ENCODE data around the gene DERA. TPM values are rescaled to one million over a fixed set of nuclear protein-coding genes. Genes with fewer than 3 reads are reported as not detected.

The DERA gene
- total and polyA plus RNA-seq, 2 donors from 2014 or later, result 40.2 to 59.5 TPM

DNA sequence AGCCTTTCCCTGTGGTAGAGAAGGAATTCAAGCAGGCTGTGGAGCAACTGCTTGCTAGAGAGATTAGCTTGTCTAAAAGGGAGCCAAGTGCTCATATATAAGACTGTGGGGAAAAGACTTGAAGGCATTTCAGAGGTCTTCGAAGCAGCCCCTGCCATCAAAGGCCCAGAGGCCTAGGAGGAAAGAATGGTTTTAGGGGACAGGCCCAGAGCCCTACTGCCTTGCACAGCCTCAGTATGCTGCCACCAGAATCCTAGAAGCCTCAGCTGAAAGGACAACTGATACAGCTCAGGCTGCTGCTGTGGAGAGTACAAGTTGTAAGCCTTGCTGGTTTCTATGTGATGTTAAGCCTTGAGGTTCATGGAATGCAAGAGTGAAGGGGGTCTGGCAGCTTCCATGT is 109.9 kb downstream of the DERA start:
- intact Hi-C loops (cut with DNase I), result no loop called here
- TF ChIP-seq, protein P1, sequence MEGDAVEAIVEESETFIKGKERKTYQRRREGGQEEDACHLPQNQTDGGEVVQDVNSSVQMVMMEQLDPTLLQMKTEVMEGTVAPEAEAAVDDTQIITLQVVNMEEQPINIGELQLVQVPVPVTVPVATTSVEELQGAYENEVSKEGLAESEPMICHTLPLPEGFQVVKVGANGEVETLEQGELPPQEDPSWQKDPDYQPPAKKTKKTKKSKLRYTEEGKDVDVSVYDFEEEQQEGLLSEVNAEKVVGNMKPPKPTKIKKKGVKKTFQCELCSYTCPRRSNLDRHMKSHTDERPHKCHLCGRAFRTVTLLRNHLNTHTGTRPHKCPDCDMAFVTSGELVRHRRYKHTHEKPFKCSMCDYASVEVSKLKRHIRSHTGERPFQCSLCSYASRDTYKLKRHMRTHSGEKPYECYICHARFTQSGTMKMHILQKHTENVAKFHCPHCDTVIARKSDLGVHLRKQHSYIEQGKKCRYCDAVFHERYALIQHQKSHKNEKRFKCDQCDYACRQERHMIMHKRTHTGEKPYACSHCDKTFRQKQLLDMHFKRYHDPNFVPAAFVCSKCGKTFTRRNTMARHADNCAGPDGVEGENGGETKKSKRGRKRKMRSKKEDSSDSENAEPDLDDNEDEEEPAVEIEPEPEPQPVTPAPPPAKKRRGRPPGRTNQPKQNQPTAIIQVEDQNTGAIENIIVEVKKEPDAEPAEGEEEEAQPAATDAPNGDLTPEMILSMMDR (IDR thresholded peaks at IDR 0.05; ENCODE audit: borderline replicate concordance, extremely low read depth, insufficient read depth), result no peak
- DNase-seq (no peak), FAIRE-seq (no peak)
- Histone ChIP-seq H3K4me1 (ENCODE audit: control insufficient read depth in 2 of 3, insufficient read depth in 2 of 3, low read depth in 1 of 3, low read length in 3 of 3) (peaks cover 0 to 15% (median 9%) of the 10 kb centered on the region in 3 donors), H3K36me3 (ENCODE audit: control insufficient read depth in 2 of 3, insufficient read depth in 3 of 3, low read length in 3 of 3) (no peaks in the 10 kb centered on the region), H3K27ac (ENCODE audit: low read depth in 2 of 2, low read length in 2 of 2) (peak overlapping the region in 1 of 2 donors; percentile 58), H3K27me3 (ENCODE audit: control insufficient read depth, insufficient read depth, low read length) (no peaks in the 10 kb centered on the region), H3K9ac (ENCODE audit: low read length in 3 of 3) (no peak overlapping the region), H3K4me3 (ENCODE audit: low read length in 3 of 3) (no peak overlapping the region), H3K9me3 (ENCODE audit: control insufficient read depth in 2 of 3, insufficient read depth in 1 of 3, low read length in 3 of 3) (no peaks in the 10 kb centered on the region)

DNA sequence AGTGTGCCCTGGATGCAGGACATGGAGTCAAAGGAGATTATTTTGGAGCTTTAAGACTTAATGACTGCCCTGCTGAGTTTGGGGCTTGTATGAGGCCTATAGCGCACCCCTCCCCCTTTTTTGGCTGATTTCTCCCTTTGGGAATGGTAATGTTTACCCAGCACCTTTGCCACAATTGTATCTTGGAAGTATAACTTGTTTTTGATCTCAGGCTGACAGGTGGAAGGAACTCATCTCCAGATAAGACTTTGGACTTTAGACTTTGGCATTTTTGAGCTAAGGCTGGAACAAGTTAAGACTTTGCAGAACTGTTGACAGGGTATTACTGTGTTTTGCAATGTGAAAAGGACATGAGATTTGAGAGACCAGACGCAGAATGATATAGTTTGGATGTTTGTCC is 110.5 kb downstream of the DERA start:
- H3K9ac ChIP-seq (ENCODE audit: low read length in 3 of 3), result no peak overlapping the region
- H3K27ac ChIP-seq (ENCODE audit: low read depth in 2 of 2, low read length in 2 of 2), result peak overlapping the region; percentile 71 to 84
- peaks cover 0 to 15% (median 9%) of the 10 kb centered on the region in 3 donors for H3K4me1 ChIP-seq (ENCODE audit: control insufficient read depth in 2 of 3, insufficient read depth in 2 of 3, low read depth in 1 of 3, low read length in 3 of 3)
- no peaks in the 10 kb centered on the region for H3K36me3 ChIP-seq (ENCODE audit: control insufficient read depth in 2 of 3, insufficient read depth in 3 of 3, low read length in 3 of 3)
- no peak overlapping the region for H3K4me3 ChIP-seq (ENCODE audit: low read length in 3 of 3)
- no peaks in the 10 kb centered on the region for H3K9me3 ChIP-seq (ENCODE audit: control insufficient read depth in 2 of 3, insufficient read depth in 1 of 3, low read length in 3 of 3)
- TF ChIP-seq, protein P1 (IDR thresholded peaks at IDR 0.05; ENCODE audit: borderline replicate concordance, extremely low read depth, insufficient read depth), result no peak
- FAIRE-seq (no peak), DNase-seq (no peak)
- no peaks in the 10 kb centered on the region for H3K27me3 ChIP-seq (ENCODE audit: control insufficient read depth, insufficient read depth, low read length)
- intact Hi-C loops (cut with DNase I), result no loop called here

GRCh38 chr12:16027002-16027401 is 115.9 kb downstream of the DERA start:
- no peaks in the 10 kb centered on the region for H3K27me3 ChIP-seq (ENCODE audit: control insufficient read depth, insufficient read depth, low read length)
- H3K9ac ChIP-seq (ENCODE audit: low read length in 3 of 3), result no peak overlapping the region
- no peak for DNase-seq
- H3K27ac ChIP-seq (ENCODE audit: low read depth in 2 of 2, low read length in 2 of 2), result no peak overlapping the region
- FAIRE-seq, result no peak
- peaks cover 0 to 17% (median 2%) of the 10 kb centered on the region in 3 donors for H3K4me1 ChIP-seq (ENCODE audit: control insufficient read depth in 2 of 3, insufficient read depth in 2 of 3, low read depth in 1 of 3, low read length in 3 of 3)
- peaks cover 0 to 3% (median 0%) of the 10 kb centered on the region in 3 donors for H3K36me3 ChIP-seq (ENCODE audit: control insufficient read depth in 2 of 3, insufficient read depth in 3 of 3, low read length in 3 of 3)
- TF ChIP-seq, protein P1 (IDR thresholded peaks at IDR 0.05; ENCODE audit: borderline replicate concordance, extremely low read depth, insufficient read depth), result no peak
- no peaks in the 10 kb centered on the region for H3K9me3 ChIP-seq (ENCODE audit: control insufficient read depth in 2 of 3, insufficient read depth in 1 of 3, low read length in 3 of 3)
- no peak overlapping the region for H3K4me3 ChIP-seq (ENCODE audit: low read length in 3 of 3)
- intact Hi-C loops (cut with DNase I), result no loop called here

DNA sequence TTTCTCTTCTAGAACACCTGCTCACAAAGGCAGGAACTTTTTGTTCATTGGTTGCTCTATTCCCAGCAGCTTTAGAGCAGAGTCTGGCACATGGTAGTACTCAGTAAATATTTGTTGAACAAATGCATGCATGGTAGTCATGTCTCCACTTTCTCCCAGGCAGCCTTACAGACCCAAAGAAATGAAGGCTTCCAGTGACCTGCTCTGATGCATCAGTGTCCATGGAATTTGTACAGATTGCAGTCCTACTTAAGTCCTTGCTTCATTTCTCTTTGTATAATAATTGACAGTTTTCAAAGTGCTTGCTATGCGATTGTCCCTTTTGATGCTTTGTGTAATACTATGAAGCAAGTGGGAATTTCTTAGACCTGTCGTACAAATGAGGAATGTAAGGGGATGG is 119.6 kb downstream of the DERA start:
- peaks cover 0 to 5% (median 0%) of the 10 kb centered on the region in 3 donors for H3K36me3 ChIP-seq (ENCODE audit: control insufficient read depth in 2 of 3, insufficient read depth in 3 of 3, low read length in 3 of 3)
- TF ChIP-seq, protein P1 (IDR thresholded peaks at IDR 0.05; ENCODE audit: borderline replicate concordance, extremely low read depth, insufficient read depth), result no peak
- no peak overlapping the region for H3K4me3 ChIP-seq (ENCODE audit: low read length in 3 of 3)
- peak in 2 of 5 donors; percentile 7 to 13 for DNase-seq
- no peak overlapping the region for H3K9ac ChIP-seq (ENCODE audit: low read length in 3 of 3)
- peaks cover 0 to 10% (median 0%) of the 10 kb centered on the region in 3 donors for H3K4me1 ChIP-seq (ENCODE audit: control insufficient read depth in 2 of 3, insufficient read depth in 2 of 3, low read depth in 1 of 3, low read length in 3 of 3)
- peak; percentile 8 for FAIRE-seq
- no peaks in the 10 kb centered on the region for H3K27me3 ChIP-seq (ENCODE audit: control insufficient read depth, insufficient read depth, low read length)
- peak overlapping the region; percentile 17 to 23 for H3K27ac ChIP-seq (ENCODE audit: low read depth in 2 of 2, low read length in 2 of 2)
- intact Hi-C loops (cut with DNase I), result no loop called here
- no peaks in the 10 kb centered on the region for H3K9me3 ChIP-seq (ENCODE audit: control insufficient read depth in 2 of 3, insufficient read depth in 1 of 3, low read length in 3 of 3)

Measured in kidney (tissue), 14 donors.